Coronary artery (tissue), 2 donors: ENCODE data around the gene APBA1.

Experiments
- DNase-seq: peaks from one replicate; pipeline ENCODE4 v3.0.0-alpha.2; 2017; ENCODE audit warnings: low spot score
- H3K27ac ChIP-seq, 2 donors: fragments of 200-600 bp; sonication (generic); one replicate each; pipeline ENCODE4 v1.5.1; 2016 to 2019
- H3K4me3 ChIP-seq: fragments of 200-600 bp; sonication (generic); 2 replicates; pipeline ENCODE4 v1.5.1; 2016; ENCODE audit warnings: mild to moderate bottlenecking, moderate library complexity
- TF ChIP-seq, protein P1 (sequence below): fragments of 200-600 bp; sonication (generic); IDR thresholded peaks from one replicate; pipeline ENCODE4 v1.5.1; 2019; ENCODE audit warnings: antibody characterized with exemption

APBA1 gene

DNA sequence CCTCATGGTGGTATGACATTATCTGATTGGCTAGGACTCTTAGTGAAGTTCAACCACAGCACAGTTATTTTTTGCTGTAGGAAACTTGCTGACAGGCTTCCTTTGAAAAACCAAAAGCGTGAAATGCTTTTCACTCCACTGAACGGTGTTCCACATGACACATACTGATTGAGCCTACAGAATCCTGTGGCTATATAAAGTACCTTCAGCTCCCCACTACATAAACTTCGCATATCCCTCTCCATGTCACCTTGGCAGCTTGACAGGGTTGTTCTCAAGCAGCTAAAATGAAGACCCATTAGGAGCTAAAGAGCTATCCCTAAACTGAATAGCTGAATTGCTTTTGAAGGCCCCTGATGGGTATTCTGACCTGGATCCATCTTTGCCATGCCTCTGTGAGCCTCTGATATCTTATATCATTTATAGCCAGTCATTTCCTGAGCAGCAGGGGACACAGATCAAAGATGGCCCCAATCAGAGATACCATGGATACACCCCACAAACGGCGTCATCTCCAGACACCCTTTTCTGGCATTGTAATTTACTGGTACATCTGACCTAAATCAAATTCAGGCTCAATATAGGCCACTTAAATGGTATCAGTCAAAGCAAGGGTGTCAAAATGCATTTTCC lies 91.5 kb downstream of the APBA1 start:
- no peak for DNase-seq
- no peak overlapping the region for H3K27ac ChIP-seq
- H3K4me3 ChIP-seq = no peak overlapping the region
- TF ChIP-seq, protein P1, sequence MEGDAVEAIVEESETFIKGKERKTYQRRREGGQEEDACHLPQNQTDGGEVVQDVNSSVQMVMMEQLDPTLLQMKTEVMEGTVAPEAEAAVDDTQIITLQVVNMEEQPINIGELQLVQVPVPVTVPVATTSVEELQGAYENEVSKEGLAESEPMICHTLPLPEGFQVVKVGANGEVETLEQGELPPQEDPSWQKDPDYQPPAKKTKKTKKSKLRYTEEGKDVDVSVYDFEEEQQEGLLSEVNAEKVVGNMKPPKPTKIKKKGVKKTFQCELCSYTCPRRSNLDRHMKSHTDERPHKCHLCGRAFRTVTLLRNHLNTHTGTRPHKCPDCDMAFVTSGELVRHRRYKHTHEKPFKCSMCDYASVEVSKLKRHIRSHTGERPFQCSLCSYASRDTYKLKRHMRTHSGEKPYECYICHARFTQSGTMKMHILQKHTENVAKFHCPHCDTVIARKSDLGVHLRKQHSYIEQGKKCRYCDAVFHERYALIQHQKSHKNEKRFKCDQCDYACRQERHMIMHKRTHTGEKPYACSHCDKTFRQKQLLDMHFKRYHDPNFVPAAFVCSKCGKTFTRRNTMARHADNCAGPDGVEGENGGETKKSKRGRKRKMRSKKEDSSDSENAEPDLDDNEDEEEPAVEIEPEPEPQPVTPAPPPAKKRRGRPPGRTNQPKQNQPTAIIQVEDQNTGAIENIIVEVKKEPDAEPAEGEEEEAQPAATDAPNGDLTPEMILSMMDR = no peak

DNA sequence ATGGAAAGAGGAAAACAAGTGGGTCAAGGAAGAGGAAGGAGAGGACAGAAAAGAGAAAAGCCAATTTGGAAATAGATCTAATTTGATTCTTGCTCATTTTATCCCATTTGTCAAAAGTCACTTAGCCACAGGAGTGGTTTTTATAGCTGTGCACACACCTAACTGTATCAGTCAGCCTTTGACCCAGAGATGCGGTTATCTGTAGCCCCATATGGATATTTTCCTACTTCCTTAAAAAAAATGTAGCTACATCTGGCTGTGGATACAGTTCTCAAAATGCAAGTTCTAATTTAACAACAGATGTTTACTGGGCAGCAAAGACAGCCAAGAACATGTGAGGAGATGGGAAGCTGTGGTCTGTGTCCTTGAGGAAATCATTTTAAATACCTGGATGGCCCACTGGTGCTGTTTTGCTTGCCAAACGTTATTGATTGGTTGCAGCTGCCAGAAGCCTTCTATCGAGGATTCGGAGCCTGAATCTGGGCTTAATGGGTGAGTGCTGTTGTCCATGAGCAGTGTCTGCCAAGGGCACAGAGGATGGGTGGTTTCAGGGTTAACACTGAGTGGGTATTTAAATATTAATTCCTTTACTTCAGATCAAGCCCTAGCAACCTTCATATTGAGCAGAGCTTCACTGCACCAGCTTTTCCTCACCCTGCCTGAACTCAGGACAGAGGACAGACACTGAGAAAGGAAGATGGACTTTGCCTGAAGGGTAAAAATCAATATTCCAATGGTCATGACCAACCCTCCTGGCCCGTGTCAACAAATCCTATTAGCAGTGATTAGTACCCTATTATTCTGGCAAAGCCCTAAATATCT lies 92.2 kb downstream of the APBA1 start:
- DNase-seq = no peak
- TF ChIP-seq, protein P1 = no peak

DNA sequence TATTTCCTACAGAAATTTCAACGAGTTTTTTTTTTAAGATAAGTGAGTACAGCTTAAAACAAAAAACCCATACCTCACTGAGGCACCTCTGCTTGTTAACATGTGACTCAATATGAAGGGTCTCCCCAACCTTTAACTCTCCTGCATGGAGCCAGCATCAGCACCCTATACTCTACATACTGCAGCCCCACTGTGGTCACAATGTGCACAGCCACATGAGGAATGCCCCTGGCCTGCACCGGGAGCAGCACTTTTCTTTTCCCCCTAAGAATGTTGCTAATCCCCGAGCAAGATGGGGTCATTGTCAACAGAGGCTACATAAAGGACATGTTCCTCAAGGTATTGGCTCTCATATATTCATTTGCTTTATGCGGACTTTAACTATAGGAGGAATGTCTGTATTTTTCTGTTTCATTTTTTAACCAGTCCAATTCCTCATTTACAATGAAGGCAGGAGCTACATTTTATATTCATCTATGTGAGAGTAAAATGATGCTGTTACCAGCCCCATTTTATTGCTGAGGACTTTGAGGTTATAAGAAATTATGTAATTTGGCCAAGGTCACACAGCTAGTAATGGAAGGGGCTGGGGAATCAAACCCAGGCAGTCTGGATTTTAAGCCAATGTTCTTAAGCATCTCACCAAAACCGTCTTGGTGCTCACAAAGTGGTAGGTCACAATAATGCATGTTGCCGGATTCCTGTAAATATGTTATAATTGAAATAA lies 93.0 kb downstream of the APBA1 start:
- TF ChIP-seq, protein P1 = no peak
- no peak for DNase-seq
- Histone ChIP-seq H3K27ac (no peak overlapping the region), H3K4me3 (no peak overlapping the region)

More for the DNA sequence above, 92.2 kb downstream of the APBA1 start:
- H3K4me3 ChIP-seq = no peak overlapping the region
- no peak overlapping the region for H3K27ac ChIP-seq

DNA sequence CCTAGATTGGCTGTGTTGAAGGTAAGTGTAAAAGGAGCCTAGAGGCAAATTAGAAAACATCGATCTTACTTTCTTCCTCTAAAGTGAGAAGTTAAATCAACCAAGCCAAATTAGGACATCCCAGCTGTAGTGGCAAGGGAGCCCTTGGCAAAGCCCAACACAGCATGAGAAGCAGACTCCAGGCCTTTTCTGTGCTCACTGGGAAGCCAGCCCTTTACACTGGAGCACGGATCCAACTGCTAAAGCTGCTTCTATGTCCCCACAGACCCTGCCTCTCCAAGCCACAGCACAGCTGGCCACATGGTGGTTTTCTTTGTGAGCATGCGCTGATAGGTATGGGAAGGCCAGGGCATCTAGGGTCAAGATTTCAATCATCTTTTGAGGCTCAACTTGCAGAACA lies 94.1 kb downstream of the APBA1 start:
- DNase-seq = no peak
- no peak overlapping the region for H3K27ac ChIP-seq
- H3K4me3 ChIP-seq = no peak overlapping the region
- TF ChIP-seq, protein P1 = no peak

DNA sequence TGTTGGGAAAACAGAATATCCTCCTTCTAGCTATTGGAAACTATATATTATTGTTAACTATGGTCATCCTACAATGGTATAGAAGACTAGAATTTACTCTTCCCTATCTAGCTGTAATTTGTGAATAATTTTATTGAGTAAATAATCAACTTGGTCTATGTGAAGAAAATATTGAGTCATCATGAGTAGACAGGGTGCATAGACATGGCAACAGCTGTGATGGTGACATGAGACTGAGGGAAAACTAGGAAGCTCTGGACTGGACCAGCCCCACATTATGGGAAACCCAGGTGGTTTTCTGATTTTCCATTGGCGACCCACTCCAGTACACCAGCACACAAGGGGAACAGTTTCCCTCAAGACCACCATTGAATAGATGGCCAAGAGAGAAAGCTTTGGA lies 95.0 kb downstream of the APBA1 start:
- no peak for DNase-seq
- no peak overlapping the region for H3K27ac ChIP-seq
- TF ChIP-seq, protein P1 = no peak
- no peak overlapping the region for H3K4me3 ChIP-seq

DNA sequence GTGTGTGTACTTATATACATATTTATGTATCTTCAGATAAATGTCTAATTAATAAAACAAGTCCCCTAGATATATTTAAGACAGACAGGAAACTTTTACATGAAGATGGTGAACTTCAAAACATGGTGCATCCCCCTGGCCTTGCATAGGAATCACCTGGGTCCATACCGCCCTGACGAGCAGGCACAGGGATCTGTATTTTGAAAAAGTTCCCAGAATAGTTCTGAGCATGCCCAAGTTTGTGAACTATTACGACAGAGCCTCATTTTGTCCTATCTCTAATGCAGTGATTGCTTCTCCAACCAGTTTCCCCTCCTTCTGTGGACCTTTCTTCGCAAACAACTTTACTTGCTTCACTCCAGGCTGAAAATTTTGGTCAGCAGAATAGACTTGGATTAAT lies 98.1 kb downstream of the APBA1 start:
- no peak overlapping the region for H3K4me3 ChIP-seq
- H3K27ac ChIP-seq = no peak overlapping the region
- TF ChIP-seq, protein P1 = no peak
- DNase-seq = no peak
